Gastrocnemius medialis (tissue), 4 donors: ENCODE data around the gene MYCBP2.

ENCODE experiments used
- CTCF ChIP-seq, 5 experiments: fragments of 450-650 bp in 3 of 5; fragments of 200-600 bp in 2 of 5; sonication (generic) in 2 of 5; IDR thresholded peaks in 4 of 5; conservative IDR thresholded peaks in 1 of 5; 1 replicate in 4 of 5; 2 replicates in 1 of 5; pipeline ENCODE4 v1.5.1; 2016 to 2019; ENCODE audit warnings: antibody characterized with exemption in 5 of 5, mild to moderate bottlenecking in 3 of 5, moderate library complexity in 3 of 5
- POLR2A ChIP-seq, 2 donors: fragments of 450-650 bp; IDR thresholded peaks; one replicate each; pipeline ENCODE4 v1.6.1; 2017; ENCODE audit warnings: antibody characterized with exemption in 2 of 2, mild to moderate bottlenecking in 2 of 2, moderate library complexity in 2 of 2

- TF ChIP-seq CTCF (IDR thresholded peaks at IDR 0.05 in 4 of 5, conservative IDR thresholded peaks at IDR 0.05 in 1 of 5) (no peak), POLR2A (IDR thresholded peaks at IDR 0.05) (no peak)
These were observed 59.5 kb downstream of the MYCBP2 start for GRCh38 chr13:77267362-77267761.
